UCSD-AML1 (cell line): ENCODE data around the gene COG5.

Experiments
- DNase-seq: peaks from one replicate; lab custom pipeline; 2025; ENCODE audit not compliant: unreplicated experiment; lab: John Stamatoyannopoulos, UW

Gene COG5

GRCh38 chr7:107396990-107397389 lies 166.7 kb downstream of the COG5 start:
- DNase-seq = no peak

GRCh38 chr7:107396081-107396480 lies 167.6 kb downstream of the COG5 start:
- no peak for DNase-seq

- DNase-seq = no peak
Measured at GRCh38 chr7:107394831-107395230, 168.9 kb downstream of the COG5 start.

- no peak for DNase-seq
Measured at GRCh38 chr7:107394276-107394675, 169.4 kb downstream of the COG5 start.

DNA sequence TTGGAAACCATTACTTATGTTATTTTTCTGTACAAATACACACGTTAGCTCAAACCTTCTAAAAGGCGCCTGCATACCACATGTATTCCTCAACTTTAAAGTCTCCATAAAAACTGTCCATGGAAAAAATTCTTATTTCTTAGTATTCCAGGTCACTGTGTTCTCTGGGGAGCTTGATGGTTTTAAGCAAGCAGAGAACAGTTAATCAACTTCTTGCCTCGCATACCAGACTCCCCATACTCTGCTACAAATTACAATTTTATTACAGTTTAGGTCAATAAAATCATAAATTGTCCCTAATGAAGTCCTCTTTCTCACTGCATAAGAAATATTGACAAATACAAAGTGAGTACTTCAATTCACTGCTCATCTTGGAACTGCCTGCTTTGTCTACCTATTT lies 170.9 kb downstream of the COG5 start:
- DNase-seq = no peak

GRCh38 chr7:107390916-107391315 lies 172.8 kb downstream of the COG5 start:
- DNase-seq = no peak

DNA sequence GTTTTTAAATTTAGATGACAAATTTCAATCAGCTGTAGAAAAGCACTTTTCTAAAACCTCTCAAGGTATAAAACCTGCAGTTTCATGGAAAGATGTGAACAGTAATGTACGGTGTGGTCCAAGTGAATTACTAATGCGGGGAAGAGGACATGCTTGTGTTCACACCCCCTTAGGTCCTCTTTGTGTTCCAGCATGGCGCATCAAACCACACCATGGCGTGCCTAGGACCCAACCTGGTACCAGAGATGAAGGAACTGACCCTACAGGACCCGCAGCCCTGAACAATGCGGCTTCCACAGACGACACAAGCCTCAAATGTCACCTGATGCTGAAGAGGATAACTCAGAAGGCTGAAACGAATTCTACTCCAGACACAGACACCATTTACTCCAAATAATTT lies 175.1 kb downstream of the COG5 start:
- DNase-seq = no peak

DNA sequence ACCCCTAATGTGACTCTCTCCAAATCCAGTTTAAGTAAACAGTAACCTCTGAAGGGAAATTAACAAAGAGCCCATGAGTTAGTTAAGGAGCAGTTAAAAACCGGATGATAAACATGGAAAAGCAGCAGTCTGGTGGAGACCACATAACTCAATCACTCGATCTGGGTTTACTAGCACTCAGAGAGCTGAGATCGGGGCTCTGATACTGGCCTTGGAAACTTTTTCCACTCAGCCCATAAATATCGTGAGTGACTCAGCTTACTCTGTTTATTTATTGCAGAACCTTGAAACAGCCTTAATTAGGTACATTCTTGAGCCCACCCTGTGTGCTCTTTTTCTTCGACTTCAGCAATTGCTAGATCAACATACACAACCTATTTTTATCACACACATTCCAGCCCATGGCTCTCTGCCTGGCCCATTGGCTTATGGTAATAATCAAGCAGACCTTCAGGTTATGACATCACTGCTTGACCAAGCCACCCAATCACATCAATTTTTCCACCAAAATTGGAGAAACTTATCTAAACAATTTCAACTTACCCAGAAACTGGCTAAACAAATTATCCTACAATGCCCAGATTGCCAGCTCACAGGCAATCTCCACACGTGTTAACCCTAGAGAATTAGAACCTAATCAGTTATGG lies 176.0 kb downstream of the COG5 start:
- DNase-seq = no peak

DNA sequence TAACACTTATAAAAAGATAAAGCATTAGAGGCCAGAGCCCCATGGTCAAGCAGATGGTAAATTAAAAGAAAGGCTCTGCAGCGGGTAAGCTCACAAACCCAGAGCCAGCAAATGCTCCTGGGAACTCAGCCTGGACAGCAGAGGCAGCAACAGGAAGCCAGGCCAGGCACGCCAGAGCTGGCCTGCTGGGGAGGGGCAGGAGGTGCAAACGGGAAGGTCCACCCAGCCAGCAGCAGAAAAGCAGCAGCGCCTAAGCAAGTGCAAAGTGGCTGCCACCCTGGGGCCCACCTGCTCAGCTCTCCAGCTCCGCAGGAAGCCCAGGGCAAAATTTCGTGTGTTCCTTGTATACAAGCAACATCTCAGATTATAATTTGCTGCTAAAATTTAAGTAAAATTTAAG lies 176.6 kb downstream of the COG5 start:
- DNase-seq = peak; percentile 9

DNA sequence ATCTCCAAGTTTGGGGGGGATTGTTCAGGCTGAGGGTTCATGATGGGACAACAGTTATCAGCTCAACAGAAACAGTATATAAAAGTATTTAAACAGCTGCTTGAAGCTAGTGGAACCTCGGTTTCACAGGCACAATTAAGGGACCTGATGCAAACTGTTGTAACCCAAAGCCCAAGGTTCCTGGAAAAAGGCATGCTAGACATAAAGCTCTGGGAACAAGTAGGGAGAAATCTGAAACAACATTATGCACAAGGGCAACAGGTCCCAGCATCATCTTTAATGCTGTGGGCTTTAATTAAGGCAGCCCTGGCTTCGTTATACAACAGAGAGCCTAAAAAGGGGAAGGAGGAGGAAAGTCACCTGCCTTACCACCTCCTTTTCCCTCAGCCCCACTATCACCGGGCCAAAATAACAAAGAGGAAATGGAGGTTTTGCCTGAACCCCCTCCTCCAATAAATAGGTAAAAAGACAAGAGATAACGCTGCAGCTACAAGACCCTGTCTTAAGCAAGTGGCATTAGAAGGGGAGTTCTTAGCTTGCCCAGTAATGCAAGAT lies 177.1 kb downstream of the COG5 start:
- no peak for DNase-seq

GRCh38 chr7:107384025-107384424 lies 179.7 kb downstream of the COG5 start:
- no peak for DNase-seq

DNA sequence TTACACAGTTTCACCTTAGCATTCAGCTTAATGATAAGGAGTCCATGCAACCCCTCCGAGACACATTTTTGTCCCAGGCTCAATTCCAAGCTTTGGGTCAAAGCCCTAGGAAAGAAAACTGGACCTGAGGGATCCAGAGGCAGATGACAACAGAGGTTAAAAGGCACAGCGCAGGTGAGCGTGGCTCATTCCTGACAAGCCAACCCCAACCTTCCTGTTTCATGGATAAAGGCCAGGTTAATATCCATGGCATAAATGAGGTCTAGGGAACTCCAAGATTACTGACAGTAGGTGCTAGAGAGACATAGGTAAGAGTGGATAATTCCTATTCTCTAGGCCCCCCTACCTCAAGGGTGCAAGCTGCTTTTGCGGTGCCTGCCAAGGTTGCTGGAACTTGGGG lies 180.5 kb downstream of the COG5 start:
- DNase-seq = no peak

- DNase-seq = no peak
Measured at GRCh38 chr7:107381453-107381852, 182.3 kb downstream of the COG5 start.

DNA sequence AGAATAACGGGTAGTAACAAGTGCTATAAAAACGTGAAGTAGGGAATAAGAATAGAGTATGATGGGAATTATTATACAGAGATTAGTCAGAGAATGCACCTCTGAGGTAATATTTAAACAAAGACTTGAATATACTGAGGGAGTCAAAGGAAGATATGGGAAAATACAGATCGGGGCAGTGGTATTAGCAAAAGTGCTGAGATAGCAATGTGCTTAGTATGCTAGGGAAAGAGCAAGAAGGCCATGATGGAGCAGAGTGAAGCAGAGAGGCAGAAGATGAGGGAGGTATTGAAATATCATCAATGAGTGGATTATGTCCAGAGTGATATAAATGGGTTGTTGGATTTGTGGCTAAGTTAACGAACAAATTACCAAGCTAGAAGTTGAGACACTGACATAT lies 190.4 kb downstream of the COG5 start:
- no peak for DNase-seq

DNA sequence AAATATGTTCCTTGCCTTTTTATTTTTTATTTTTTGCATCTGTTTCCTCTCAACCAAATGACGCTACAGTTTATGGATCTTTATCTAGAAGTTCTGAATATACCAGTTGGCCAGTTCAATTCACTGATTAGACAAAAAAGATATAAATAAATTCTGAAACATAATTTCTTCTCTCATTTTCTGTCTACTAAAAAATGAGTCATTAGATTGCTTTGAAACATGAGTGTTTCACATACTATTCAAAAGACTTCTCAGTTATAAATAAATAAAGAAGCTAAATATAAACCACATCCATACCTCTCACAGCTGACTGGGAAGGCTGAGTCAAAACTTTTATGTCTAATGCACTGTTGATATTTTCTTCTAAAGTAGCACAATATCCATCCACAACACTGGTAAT lies 191.4 kb downstream of the COG5 start:
- no peak for DNase-seq

- no peak for DNase-seq
Measured at GRCh38 chr7:107370816-107371215, 192.9 kb downstream of the COG5 start.

- no peak for DNase-seq
Measured at GRCh38 chr7:107364787-107365186, 198.9 kb downstream of the COG5 start.

DNA sequence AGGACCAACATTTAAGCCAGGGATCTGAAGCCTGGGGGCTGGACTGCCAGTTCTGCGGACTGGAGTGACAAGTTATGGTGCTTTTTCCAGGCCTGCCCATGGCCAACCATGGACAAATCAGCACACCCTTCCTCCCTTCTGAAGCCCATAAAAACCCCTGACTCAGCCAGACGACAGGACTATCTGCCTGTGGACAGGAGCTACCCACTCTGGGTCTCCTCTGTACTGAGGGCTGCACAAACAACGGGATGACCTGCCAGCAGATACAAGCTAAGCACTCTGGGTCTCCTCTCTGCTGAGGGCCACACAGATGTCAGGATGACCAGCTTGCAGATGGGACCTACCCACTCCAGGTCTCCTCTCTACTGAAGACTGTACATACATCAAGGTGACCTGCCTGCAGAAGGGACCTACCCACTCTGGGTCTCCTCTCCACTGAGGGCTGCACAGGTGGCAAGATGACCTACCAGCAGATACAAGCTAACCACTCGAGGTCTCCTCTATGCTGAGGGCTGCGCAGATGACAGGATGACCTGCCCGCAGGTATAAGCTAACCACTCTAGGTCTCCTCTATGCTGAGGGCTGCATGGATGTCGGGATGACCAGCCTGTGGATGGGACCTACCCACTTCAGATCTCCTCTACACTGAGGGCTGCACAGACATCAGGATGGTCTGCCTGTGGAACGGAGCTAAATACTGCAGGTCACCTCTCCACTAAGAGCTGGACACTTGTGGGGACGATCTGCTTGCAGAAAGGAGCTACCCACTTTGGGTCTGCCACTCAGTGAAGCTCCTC lies 204.0 kb downstream of the COG5 start:
- DNase-seq = no peak

DNA sequence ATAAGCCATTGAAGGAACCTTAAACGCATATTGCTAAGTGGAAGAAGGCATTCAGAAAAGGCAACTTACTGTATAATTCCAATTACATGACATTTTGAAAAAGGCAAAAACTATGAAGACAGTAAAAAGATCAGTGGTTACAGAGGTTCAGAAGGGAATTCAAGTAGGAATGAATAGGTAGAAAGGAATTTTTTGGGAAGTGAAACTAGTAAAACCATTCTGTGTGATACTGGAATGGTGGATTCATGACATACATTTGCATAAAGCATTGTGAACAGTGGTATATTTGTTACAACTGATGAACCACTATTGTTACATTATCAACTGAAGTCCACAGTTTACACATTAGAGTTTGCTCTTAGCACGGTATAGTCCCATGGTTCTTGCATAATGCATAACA lies 208.1 kb downstream of the COG5 start:
- no peak for DNase-seq

DNA sequence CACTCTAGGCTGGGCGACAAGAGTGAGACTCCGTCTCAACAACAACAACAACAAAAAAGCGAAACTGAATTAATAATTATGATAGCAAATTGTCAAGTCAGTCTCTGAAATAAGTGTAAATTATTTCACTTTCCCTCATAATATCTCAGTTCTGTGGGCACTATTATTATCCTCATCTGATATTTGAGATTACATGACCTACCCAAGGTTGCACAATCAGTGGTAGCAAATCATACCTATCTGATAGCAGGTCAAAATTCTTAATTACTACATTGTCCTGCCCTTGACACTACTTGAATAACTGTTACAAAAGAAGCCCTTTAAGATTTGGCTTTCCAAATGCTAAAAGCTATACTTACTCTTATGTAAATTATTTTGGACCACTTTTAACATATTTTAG lies 209.1 kb downstream of the COG5 start:
- no peak for DNase-seq

- DNase-seq = no peak
Measured at GRCh38 chr7:107353701-107354100, 210.0 kb downstream of the COG5 start.

DNA sequence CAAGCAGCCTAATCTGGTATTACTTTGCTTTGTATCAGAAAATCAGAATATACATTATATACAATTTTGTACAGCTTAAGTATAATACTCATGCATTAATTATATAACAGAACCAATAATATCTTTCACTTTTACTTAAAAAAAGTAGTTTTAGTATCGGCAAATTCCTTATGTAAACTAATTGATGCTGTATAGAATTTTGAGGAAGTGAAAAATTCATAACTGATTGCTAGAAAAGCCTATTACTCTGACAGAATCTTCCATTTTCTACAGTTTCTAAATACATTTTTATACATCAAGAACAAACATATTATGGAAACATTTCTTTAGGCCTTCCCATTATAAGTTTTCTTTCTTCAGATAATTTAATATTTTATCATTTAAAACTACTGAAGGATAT lies 217.8 kb downstream of the COG5 start:
- no peak for DNase-seq
